Midbrain (tissue), 1 donor: ENCODE measurements around the gene DNAH1.

Source experiments
- DNase-seq: peaks from one replicate; lab custom pipeline; 2025; lab: John Stamatoyannopoulos, UW

The DNAH1 gene

DNA sequence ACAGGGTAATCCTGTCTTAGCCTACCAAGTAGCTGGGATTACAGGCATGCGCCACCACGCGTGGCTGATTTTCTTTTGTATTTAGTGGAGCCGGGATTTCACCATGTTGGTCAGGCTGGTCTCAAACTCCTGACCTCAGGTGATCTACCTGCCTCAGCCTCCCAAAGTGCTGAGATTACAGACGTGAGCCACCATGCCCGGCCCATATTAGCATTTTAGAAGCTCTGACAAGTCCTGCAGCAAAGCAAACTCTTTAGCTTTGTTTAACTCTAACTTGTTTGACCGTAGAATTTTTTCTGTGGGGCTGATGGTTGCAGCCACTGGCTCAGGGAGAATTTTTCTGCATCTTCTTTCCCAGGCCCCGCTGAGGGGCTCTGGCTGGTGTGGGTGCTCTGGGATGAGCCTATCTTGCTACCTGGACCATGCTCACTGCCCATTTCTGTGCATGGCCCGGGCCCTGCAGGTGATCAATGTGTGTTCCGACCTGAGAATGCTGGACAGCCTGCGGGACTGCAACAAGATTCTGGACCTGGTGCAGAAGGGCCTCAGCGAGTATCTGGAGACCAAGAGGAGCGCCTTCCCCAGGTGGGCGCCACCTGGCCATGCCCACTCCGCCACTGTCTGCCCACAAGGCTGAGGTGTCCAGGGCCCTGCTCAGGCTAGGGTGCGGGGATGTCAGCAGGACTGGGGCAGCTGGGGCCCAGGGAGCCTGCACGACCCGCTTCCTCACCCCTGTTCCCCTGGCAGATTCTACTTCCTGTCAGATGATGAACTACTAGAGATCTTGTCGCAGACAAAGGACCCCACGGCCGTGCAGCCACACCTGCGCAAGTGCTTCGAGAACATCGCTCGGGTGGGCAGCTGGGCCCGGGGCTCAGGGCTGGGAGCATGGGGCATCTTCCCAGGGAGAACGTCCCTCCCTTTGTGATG lies 41.3 kb downstream of the DNAH1 start:
- DNase-seq, result no peak

GRCh38 chr3:52358362-52358940 lies 42.3 kb downstream of the DNAH1 start:
- no peak for DNase-seq

DNA sequence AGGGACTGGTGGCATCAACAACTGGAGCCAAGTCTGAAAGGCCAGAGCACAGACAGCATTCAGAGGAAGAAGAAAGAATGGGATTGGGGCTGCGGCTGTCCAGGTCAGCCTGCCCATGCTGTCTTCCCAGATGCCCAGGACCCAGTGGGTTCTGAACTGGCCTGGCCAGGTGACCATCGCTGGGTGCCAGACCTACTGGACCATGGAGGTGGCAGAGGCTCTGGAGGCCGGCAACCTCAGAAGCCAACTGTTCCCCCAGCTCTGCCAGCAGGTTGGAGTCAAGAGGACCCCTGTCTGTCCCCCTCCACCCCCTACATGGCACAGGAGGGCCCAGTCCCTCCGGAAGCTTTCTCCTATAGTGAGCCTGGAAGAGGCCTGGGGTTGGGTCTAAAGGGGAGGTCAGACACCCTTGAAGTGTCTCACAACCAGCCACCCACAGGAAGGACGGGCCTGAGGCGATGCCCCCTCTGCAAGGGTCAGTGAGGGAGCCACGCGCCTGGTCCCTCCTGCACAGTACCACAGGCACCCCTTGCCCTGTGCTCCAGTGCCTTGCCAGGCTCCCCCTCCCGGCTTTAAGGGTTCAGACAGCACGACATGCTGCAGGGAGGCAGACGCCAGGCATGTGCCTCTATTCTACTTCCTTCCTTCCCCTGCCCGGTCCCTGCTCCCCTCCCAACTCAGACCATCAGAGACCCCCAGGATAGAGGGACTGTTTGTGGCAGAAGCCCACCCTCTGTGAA lies 43.2 kb downstream of the DNAH1 start:
- no peak for DNase-seq

DNA sequence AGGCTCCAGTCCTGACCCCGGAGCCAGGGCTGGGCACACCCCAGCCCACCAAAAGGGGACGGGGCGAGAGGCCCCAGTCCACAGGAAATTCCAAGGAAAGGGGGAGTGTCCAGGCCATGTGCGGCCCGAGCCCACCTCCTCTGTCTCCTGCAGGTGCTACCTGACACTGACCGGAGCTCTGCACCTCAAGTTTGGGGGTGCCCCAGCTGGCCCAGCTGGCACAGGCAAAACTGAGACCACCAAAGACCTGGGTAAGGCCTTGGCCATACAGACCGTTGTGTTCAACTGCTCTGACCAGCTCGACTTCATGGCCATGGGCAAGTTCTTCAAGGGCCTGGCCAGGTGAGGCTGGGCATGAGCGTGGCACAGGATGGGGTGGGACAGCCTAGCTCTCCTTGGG lies 44.9 kb downstream of the DNAH1 start:
- DNase-seq, result no peak

- DNase-seq, result no peak
These were observed 45.3 kb downstream of the DNAH1 start for GRCh38 chr3:52361454-52361853.

GRCh38 chr3:52361898-52362297 lies 45.8 kb downstream of the DNAH1 start:
- no peak for DNase-seq

- no peak for DNase-seq
These were observed 48.4 kb downstream of the DNAH1 start for GRCh38 chr3:52364322-52365035.

DNA sequence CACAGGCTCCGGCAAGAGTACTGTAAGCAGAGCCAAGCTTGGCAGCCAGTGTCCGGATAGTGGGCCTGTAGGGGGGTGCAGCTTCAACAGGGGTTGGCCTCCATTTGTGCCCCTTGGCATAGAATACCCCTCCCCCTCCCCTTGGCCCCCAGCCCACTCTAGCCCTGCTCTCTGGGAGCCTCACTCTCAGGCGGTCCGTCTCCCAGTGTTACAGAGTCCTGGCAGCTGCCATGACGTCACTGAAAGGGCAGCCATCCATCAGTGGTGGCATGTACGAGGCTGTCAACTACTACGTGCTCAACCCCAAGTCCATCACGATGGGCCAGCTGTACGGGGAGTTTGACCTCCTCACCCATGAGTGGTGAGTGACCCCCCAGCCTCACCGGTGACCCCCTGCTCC lies 50.4 kb downstream of the DNAH1 start:
- DNase-seq, result peak; percentile 70

GRCh38 chr3:52367891-52368880 lies 52.1 kb downstream of the DNAH1 start:
- DNase-seq, result peak; percentile 51

- DNase-seq, result no peak
These were observed 54.4 kb downstream of the DNAH1 start for GRCh38 chr3:52370531-52370930.

GRCh38 chr3:52372822-52373504 lies 56.8 kb downstream of the DNAH1 start:
- DNase-seq, result no peak

GRCh38 chr3:52373676-52374075 lies 57.6 kb downstream of the DNAH1 start:
- DNase-seq, result no peak

DNA sequence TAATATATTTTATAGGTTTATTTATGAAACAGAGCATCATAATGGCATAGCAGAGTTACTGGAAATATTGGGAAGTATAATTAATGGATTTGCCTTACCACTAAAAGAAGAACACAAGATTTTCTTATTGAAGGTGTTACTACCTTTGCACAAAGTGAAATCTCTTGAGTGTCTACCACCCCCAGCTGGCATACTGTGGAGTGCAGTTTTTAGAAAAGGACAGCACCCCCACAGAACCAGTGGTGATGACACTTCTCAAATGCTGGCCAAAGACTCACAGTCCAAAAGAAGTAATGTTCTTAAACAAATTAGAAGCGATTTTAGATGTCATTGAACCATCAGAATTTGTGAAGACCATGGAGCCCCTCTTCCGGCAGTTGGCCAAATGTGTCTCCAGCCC lies 58.1 kb downstream of the DNAH1 start:
- no peak for DNase-seq

- DNase-seq, result no peak
These were observed 63.5 kb downstream of the DNAH1 start for GRCh38 chr3:52379610-52380009.

DNA sequence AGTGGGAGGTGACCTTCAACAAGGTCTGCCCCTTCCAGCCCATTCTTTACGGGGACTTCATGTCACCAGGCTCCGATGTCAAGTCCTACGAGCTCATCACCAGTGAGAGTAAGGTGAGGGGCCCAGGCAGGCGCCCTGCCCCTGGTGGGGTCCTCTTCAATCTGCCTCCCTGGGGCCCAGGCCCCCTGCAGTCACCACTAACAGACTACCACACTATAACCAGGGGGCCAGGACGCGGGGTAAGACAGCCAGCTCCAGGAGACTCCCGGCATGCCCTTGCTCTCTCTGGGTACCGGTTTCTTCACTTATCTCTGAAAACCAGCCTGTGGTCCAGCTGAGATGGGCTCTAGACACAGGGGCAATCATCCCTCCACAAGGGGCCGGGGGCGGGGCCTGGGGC lies 63.9 kb downstream of the DNAH1 start:
- no peak for DNase-seq

DNA sequence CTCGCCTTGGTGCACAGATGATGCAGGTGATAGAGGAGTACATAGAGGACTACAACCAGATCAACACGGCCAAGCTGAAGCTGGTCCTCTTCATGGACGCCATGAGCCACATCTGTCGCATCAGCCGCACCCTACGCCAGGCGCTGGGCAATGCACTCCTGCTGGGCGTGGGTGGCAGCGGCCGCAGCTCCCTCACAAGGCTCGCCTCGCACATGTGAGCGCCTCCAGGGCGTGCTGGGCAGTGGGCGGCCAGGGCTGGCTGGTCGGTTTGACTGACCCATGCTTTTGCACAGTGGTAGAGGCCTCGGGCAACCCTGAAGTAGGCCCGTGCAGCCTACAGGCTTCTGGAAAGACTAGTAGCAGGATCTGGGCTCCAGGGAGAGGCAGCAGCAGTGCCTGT lies 65.5 kb downstream of the DNAH1 start:
- no peak for DNase-seq

DNA sequence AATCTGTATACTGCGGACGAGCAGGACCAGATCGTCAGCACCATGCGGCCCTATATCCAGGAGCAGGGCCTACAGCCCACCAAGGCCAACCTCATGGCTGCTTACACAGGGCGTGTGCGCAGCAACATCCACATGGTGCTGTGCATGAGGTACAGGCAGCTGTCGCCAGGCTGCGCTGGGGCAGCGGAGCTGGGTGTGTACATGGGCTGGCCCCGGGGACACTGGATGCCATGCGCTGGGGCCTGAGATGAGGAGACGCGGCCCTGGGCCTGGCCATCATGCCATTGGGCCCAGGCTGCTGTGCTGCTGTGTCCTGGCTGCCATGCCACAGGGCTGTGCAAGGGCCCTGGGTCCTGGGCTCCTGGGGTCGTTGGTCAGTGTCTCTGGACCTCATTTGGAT lies 67.3 kb downstream of the DNAH1 start:
- no peak for DNase-seq

GRCh38 chr3:52384019-52384761 lies 68.1 kb downstream of the DNAH1 start:
- DNase-seq, result no peak

- DNase-seq, result no peak
These were observed 69.0 kb downstream of the DNAH1 start for GRCh38 chr3:52385157-52385556.

- DNase-seq, result no peak
These were observed 71.4 kb downstream of the DNAH1 start for GRCh38 chr3:52387481-52387880.
